HUES64 (cell line): ENCODE data around the gene MAPK14.
"Not testable (repeated sequence)": the region's sequence is repeated elsewhere in the genome, so short reads cannot be mapped to it uniquely, and the experiment has no call there.

Experiments used
- H3K27ac ChIP-seq: 2 replicates; pipeline ENCODE4 v1.7.0; 2013; ENCODE audit warnings: low read depth, low read length, inconsistent platforms
- H3K27me3 ChIP-seq: 2 replicates; pipeline ENCODE4 v1.6.1; 2013; ENCODE audit warnings: mild to moderate bottlenecking, low read length; ENCODE audit not compliant: insufficient read depth
- H3K36me3 ChIP-seq: 2 replicates; pipeline ENCODE4 v1.6.1; 2013; ENCODE audit warnings: mild to moderate bottlenecking, low read length; ENCODE audit not compliant: insufficient read depth
- H3K4me1 ChIP-seq: 2 replicates; pipeline ENCODE4 v1.6.1; 2013; ENCODE audit warnings: mild to moderate bottlenecking, low read length, moderate library complexity; ENCODE audit not compliant: insufficient read depth
- H3K4me3 ChIP-seq: 2 replicates; pipeline ENCODE4 v1.5.1; 2013; ENCODE audit warnings: mild to moderate bottlenecking, low read length, moderate library complexity
- H3K9ac ChIP-seq: 2 replicates; pipeline ENCODE4 v1.6.1; 2013; ENCODE audit warnings: mild to moderate bottlenecking, low read depth, low read length
- H3K9me3 ChIP-seq: 2 replicates; pipeline ENCODE4 v1.6.1; 2013; ENCODE audit warnings: low read depth, low read length; ENCODE audit not compliant: insufficient read depth
- WGBS: fragments of 150-250, 120-280 bp; methylation state at CpG from one replicate; pipeline ENCODE4 v1.1.7; 2013; ENCODE audit warnings: missing lambda C conversion rate; 5-methylcytosine and 5-hydroxymethylcytosine counted together

MAPK14 gene

GRCh38 chr6:36083446-36083845 lies 55.8 kb downstream of the MAPK14 start:
- 86% methylated on average over 3 of the region's 3 CpGs for WGBS
- H3K36me3 ChIP-seq = peaks cover 56% of the 10 kb centered on the region
- H3K9ac ChIP-seq = no peak overlapping the region
- peaks cover 21% of the 10 kb centered on the region; the same call in 1 of the 2 replicates for H3K9me3 ChIP-seq
- no peak overlapping the region for H3K27ac ChIP-seq
- no peaks in the 10 kb centered on the region for H3K27me3 ChIP-seq
- H3K4me3 ChIP-seq = no peak overlapping the region
- H3K4me1 ChIP-seq = no peaks in the 10 kb centered on the region

- peaks cover 37% of the 10 kb centered on the region for H3K36me3 ChIP-seq
- not testable (repeated sequence) for H3K4me1 ChIP-seq, H3K9ac ChIP-seq, H3K4me3 ChIP-seq, H3K27ac ChIP-seq, H3K27me3 ChIP-seq, H3K9me3 ChIP-seq
- 97% methylated on average over 5 of the region's 5 CpGs for WGBS
Observed at GRCh38 chr6:36088204-36088603, 60.6 kb downstream of the MAPK14 start.

- H3K27ac ChIP-seq = no peak overlapping the region
- H3K4me1 ChIP-seq = no peaks in the 10 kb centered on the region
- 0 out of 2 replicates have a peak, but pooled peaks cover 2% of the 10 kb centered on the region for H3K9me3 ChIP-seq
- H3K36me3 ChIP-seq = peaks cover 33% of the 10 kb centered on the region
- no peak overlapping the region for H3K9ac ChIP-seq
- no peaks in the 10 kb centered on the region for H3K27me3 ChIP-seq
- 89% methylated on average over 5 of the region's 5 CpGs for WGBS
- no peak overlapping the region for H3K4me3 ChIP-seq
Observed at GRCh38 chr6:36089048-36089447, 61.4 kb downstream of the MAPK14 start.

GRCh38 chr6:36094238-36094637 lies 66.6 kb downstream of the MAPK14 start:
- no peak overlapping the region for H3K9ac ChIP-seq
- H3K27me3 ChIP-seq = no peaks in the 10 kb centered on the region
- WGBS = 89% methylated on average over 1 of the region's 2 CpGs
- peaks cover 28% of the 10 kb centered on the region for H3K36me3 ChIP-seq
- H3K4me1 ChIP-seq = peaks cover 13% of the 10 kb centered on the region
- H3K4me3 ChIP-seq = no peak overlapping the region
- H3K27ac ChIP-seq = no peak overlapping the region
- H3K9me3 ChIP-seq = no peaks in the 10 kb centered on the region

GRCh38 chr6:36094753-36095496 lies 67.3 kb downstream of the MAPK14 start:
- peaks cover 29% of the 10 kb centered on the region for H3K36me3 ChIP-seq
- no peak overlapping the region for H3K27ac ChIP-seq
- H3K4me3 ChIP-seq = no peak overlapping the region
- H3K9ac ChIP-seq = no peak overlapping the region
- H3K9me3 ChIP-seq = no peaks in the 10 kb centered on the region
- H3K27me3 ChIP-seq = no peaks in the 10 kb centered on the region
- H3K4me1 ChIP-seq = peaks cover 16% of the 10 kb centered on the region
- WGBS = 15% methylated on average over 8 of the region's 9 CpGs

- H3K4me1 ChIP-seq = peaks cover 16% of the 10 kb centered on the region
- H3K27ac ChIP-seq = no peak overlapping the region
- H3K4me3 ChIP-seq = no peak overlapping the region
- peaks cover 34% of the 10 kb centered on the region for H3K36me3 ChIP-seq
- H3K9ac ChIP-seq = no peak overlapping the region
- WGBS = 91% methylated on average over 8 of the region's 8 CpGs
- H3K27me3 ChIP-seq = no peaks in the 10 kb centered on the region
- H3K9me3 ChIP-seq = no peaks in the 10 kb centered on the region
Observed at GRCh38 chr6:36095497-36096391, 68.1 kb downstream of the MAPK14 start.

- Histone ChIP-seq H3K27me3 (no peaks in the 10 kb centered on the region), H3K36me3 (peaks cover 33% of the 10 kb centered on the region), H3K9me3 (no peaks in the 10 kb centered on the region), H3K9ac (peak overlapping the region; percentile 8; the same call in 1 of the 2 replicates), H3K4me3 (no peak overlapping the region), H3K4me1 (peaks cover 16% of the 10 kb centered on the region), H3K27ac (peak overlapping the region; percentile 23; the same call in 1 of the 2 replicates)
- WGBS = 90% methylated on average over 2 of the region's 3 CpGs
Observed at GRCh38 chr6:36098253-36098919, 70.8 kb downstream of the MAPK14 start.

GRCh38 chr6:36098920-36099647 lies 71.5 kb downstream of the MAPK14 start:
- Histone ChIP-seq H3K36me3 (peaks cover 37% of the 10 kb centered on the region), H3K4me1 (peaks cover 16% of the 10 kb centered on the region), H3K27ac (peak overlapping the region; percentile 23; the same call in 1 of the 2 replicates), H3K9me3 (no peaks in the 10 kb centered on the region), H3K4me3 (no peak overlapping the region), H3K9ac (peak overlapping the region; percentile 8; the same call in 1 of the 2 replicates), H3K27me3 (no peaks in the 10 kb centered on the region)
- WGBS = 81% methylated on average over 5 of the region's 5 CpGs

GRCh38 chr6:36099869-36100483 lies 72.4 kb downstream of the MAPK14 start:
- no peak overlapping the region for H3K27ac ChIP-seq
- peaks cover 12% of the 10 kb centered on the region for H3K4me1 ChIP-seq
- H3K4me3 ChIP-seq = no peak overlapping the region
- H3K9me3 ChIP-seq = no peaks in the 10 kb centered on the region
- 93% methylated on average over 6 of the region's 6 CpGs for WGBS
- H3K27me3 ChIP-seq = no peaks in the 10 kb centered on the region
- no peak overlapping the region for H3K9ac ChIP-seq
- peaks cover 42% of the 10 kb centered on the region for H3K36me3 ChIP-seq

GRCh38 chr6:36101691-36102090 lies 74.1 kb downstream of the MAPK14 start:
- Histone ChIP-seq H3K9ac (no peak overlapping the region), H3K27me3 (no peaks in the 10 kb centered on the region), H3K36me3 (peaks cover 41% of the 10 kb centered on the region), H3K4me1 (peaks cover 11% of the 10 kb centered on the region; the same call in 1 of the 2 replicates), H3K9me3 (no peaks in the 10 kb centered on the region), H3K4me3 (no peak overlapping the region), H3K27ac (no peak overlapping the region)
- WGBS = 85% methylated on average over 2 of the region's 3 CpGs
